ENCODE results near the gene CYP39A1.
A peak's percentile ranks its signal among the peaks of the same experiment; 100 is the strongest.

Gene CYP39A1

GRCh38 chr6:46684771-46685170 is 32.2 kb upstream of the CYP39A1 start:
- no peak overlapping the region for H3K4ac ChIP-seq (ENCODE audit: low read depth, low read length)
- H2AFZ ChIP-seq (ENCODE audit: insufficient read depth, low read length, poor library complexity) = no peak overlapping the region
- H4K12ac ChIP-seq (ENCODE audit: low read depth, low read length) = no peak overlapping the region
- H3K36me3 ChIP-seq (ENCODE audit: control insufficient read depth in 1 of 2, insufficient read depth in 2 of 2, low read length in 2 of 2) = no peaks in the 10 kb centered on the region
- no peaks in the 10 kb centered on the region for H3K9me3 ChIP-seq (ENCODE audit: insufficient read depth, low read depth, low read length)
- no peak overlapping the region for H2BK5ac ChIP-seq (ENCODE audit: low read depth, low read length, poor library complexity)
- no peak overlapping the region for H2BK120ac ChIP-seq (ENCODE audit: insufficient read depth, low read length, poor library complexity)
- no peak overlapping the region for H3K14ac ChIP-seq (ENCODE audit: low read length)
- H4K91ac ChIP-seq (ENCODE audit: low read depth, low read length) = no peak overlapping the region
- H3K23ac ChIP-seq (ENCODE audit: low read length) = no peak overlapping the region
- no peak overlapping the region for H3K4me2 ChIP-seq (ENCODE audit: low read length)
- no peak overlapping the region for H3K27ac ChIP-seq (ENCODE audit: low read depth, low read length)
- no peak overlapping the region for H2AK5ac ChIP-seq (ENCODE audit: low read length)
- H3K4me1 ChIP-seq (ENCODE audit: control insufficient read depth in 1 of 2, insufficient read depth in 2 of 2, low read length in 2 of 2) = no peaks in the 10 kb centered on the region
- H3K79me2 ChIP-seq (ENCODE audit: control insufficient read depth, insufficient read depth, low read length, poor library complexity) = no peaks in the 10 kb centered on the region
- no CpG with 5 or more reads among the region's 4 CpGs for WGBS (ENCODE audit: extremely low coverage, insufficient coverage, insufficient read length)
- H3K9ac ChIP-seq (ENCODE audit: low read length) = no peak overlapping the region
- H2BK12ac ChIP-seq (ENCODE audit: low read length) = no peak overlapping the region
- no peak overlapping the region for H3K4me3 ChIP-seq (ENCODE audit: low read depth, low read length)
- H3K79me1 ChIP-seq (ENCODE audit: low read length) = no peaks in the 10 kb centered on the region
- H3K18ac ChIP-seq (ENCODE audit: low read length) = no peak overlapping the region
- no peak overlapping the region for H4K8ac ChIP-seq (ENCODE audit: low read depth, low read length)
- DNase-seq = peak in 1 of 2 donors; percentile 70
- no peaks in the 10 kb centered on the region for H3K27me3 ChIP-seq (ENCODE audit: insufficient read depth, low read length)

GRCh38 chr6:46677314-46677654 is 24.7 kb upstream of the CYP39A1 start:
- Histone ChIP-seq H4K8ac (ENCODE audit: low read depth, low read length) (no peak overlapping the region), H4K12ac (ENCODE audit: low read depth, low read length) (no peak overlapping the region), H3K4ac (ENCODE audit: low read depth, low read length) (no peak overlapping the region), H3K79me1 (ENCODE audit: low read length) (no peaks in the 10 kb centered on the region), H3K4me3 (ENCODE audit: low read depth, low read length) (no peak overlapping the region), H3K79me2 (ENCODE audit: control insufficient read depth, insufficient read depth, low read length, poor library complexity) (no peaks in the 10 kb centered on the region), H3K4me2 (ENCODE audit: low read length) (no peak overlapping the region), H3K18ac (ENCODE audit: low read length) (no peak overlapping the region), H3K14ac (ENCODE audit: low read length) (no peak overlapping the region), H3K23ac (ENCODE audit: low read length) (no peak overlapping the region), H3K4me1 (ENCODE audit: control insufficient read depth in 1 of 2, insufficient read depth in 2 of 2, low read length in 2 of 2) (no peaks in the 10 kb centered on the region), H3K9ac (ENCODE audit: low read length) (no peak overlapping the region), H3K27me3 (ENCODE audit: insufficient read depth, low read length) (no peaks in the 10 kb centered on the region), H2AK5ac (ENCODE audit: low read length) (no peak overlapping the region), H3K36me3 (ENCODE audit: control insufficient read depth in 1 of 2, insufficient read depth in 2 of 2, low read length in 2 of 2) (no peaks in the 10 kb centered on the region), H2BK5ac (ENCODE audit: low read depth, low read length, poor library complexity) (no peak overlapping the region), H4K91ac (ENCODE audit: low read depth, low read length) (no peak overlapping the region), H3K27ac (ENCODE audit: low read depth, low read length) (no peak overlapping the region), H2BK12ac (ENCODE audit: low read length) (no peak overlapping the region), H2BK120ac (ENCODE audit: insufficient read depth, low read length, poor library complexity) (no peak overlapping the region), H2AFZ (ENCODE audit: insufficient read depth, low read length, poor library complexity) (no peak overlapping the region), H3K9me3 (ENCODE audit: insufficient read depth, low read depth, low read length) (no peaks in the 10 kb centered on the region)
- peak in 1 of 2 donors; percentile 50 for DNase-seq
- no CpG with 5 or more reads among the region's 4 CpGs for WGBS (ENCODE audit: extremely low coverage, insufficient coverage, insufficient read length)

GRCh38 chr6:46676604-46677313 is 24.1 kb upstream of the CYP39A1 start:
- Histone ChIP-seq H4K8ac (ENCODE audit: low read depth, low read length) (no peak overlapping the region), H2AK5ac (ENCODE audit: low read length) (no peak overlapping the region), H3K9me3 (ENCODE audit: insufficient read depth, low read depth, low read length) (no peaks in the 10 kb centered on the region), H3K4me2 (ENCODE audit: low read length) (no peak overlapping the region), H4K91ac (ENCODE audit: low read depth, low read length) (no peak overlapping the region), H2BK5ac (ENCODE audit: low read depth, low read length, poor library complexity) (no peak overlapping the region), H3K4me1 (ENCODE audit: control insufficient read depth in 1 of 2, insufficient read depth in 2 of 2, low read length in 2 of 2) (no peaks in the 10 kb centered on the region), H3K14ac (ENCODE audit: low read length) (no peak overlapping the region), H3K79me1 (ENCODE audit: low read length) (no peaks in the 10 kb centered on the region), H3K23ac (ENCODE audit: low read length) (no peak overlapping the region), H3K4me3 (ENCODE audit: low read depth, low read length) (no peak overlapping the region), H3K36me3 (ENCODE audit: control insufficient read depth in 1 of 2, insufficient read depth in 2 of 2, low read length in 2 of 2) (no peaks in the 10 kb centered on the region), H3K9ac (ENCODE audit: low read length) (no peak overlapping the region), H2BK120ac (ENCODE audit: insufficient read depth, low read length, poor library complexity) (no peak overlapping the region), H3K4ac (ENCODE audit: low read depth, low read length) (no peak overlapping the region), H3K27ac (ENCODE audit: low read depth, low read length) (no peak overlapping the region), H2AFZ (ENCODE audit: insufficient read depth, low read length, poor library complexity) (no peak overlapping the region), H3K27me3 (ENCODE audit: insufficient read depth, low read length) (no peaks in the 10 kb centered on the region), H3K79me2 (ENCODE audit: control insufficient read depth, insufficient read depth, low read length, poor library complexity) (no peaks in the 10 kb centered on the region), H2BK12ac (ENCODE audit: low read length) (no peak overlapping the region), H4K12ac (ENCODE audit: low read depth, low read length) (no peak overlapping the region), H3K18ac (ENCODE audit: low read length) (no peak overlapping the region)
- WGBS (ENCODE audit: extremely low coverage, insufficient coverage, insufficient read length) = no CpG with 5 or more reads among the region's 6 CpGs
- peak; percentile 46 to 72 for DNase-seq

GRCh38 chr6:46674410-46674809 is 21.8 kb upstream of the CYP39A1 start:
- H3K9me3 ChIP-seq (ENCODE audit: insufficient read depth, low read depth, low read length) = no peaks in the 10 kb centered on the region
- no peak overlapping the region for H3K4me3 ChIP-seq (ENCODE audit: low read depth, low read length)
- H4K12ac ChIP-seq (ENCODE audit: low read depth, low read length) = no peak overlapping the region
- no peaks in the 10 kb centered on the region for H3K79me2 ChIP-seq (ENCODE audit: control insufficient read depth, insufficient read depth, low read length, poor library complexity)
- no peak overlapping the region for H2AK5ac ChIP-seq (ENCODE audit: low read length)
- no peak overlapping the region for H2BK5ac ChIP-seq (ENCODE audit: low read depth, low read length, poor library complexity)
- no CpG with 5 or more reads among the region's 1 CpG for WGBS (ENCODE audit: extremely low coverage, insufficient coverage, insufficient read length)
- H3K4me1 ChIP-seq (ENCODE audit: control insufficient read depth in 1 of 2, insufficient read depth in 2 of 2, low read length in 2 of 2) = no peaks in the 10 kb centered on the region
- no peak overlapping the region for H3K14ac ChIP-seq (ENCODE audit: low read length)
- no peak overlapping the region for H2BK12ac ChIP-seq (ENCODE audit: low read length)
- no peak overlapping the region for H3K18ac ChIP-seq (ENCODE audit: low read length)
- no peak overlapping the region for H2BK120ac ChIP-seq (ENCODE audit: insufficient read depth, low read length, poor library complexity)
- no peak overlapping the region for H4K91ac ChIP-seq (ENCODE audit: low read depth, low read length)
- H3K27ac ChIP-seq (ENCODE audit: low read depth, low read length) = no peak overlapping the region
- DNase-seq = no peak
- no peaks in the 10 kb centered on the region for H3K36me3 ChIP-seq (ENCODE audit: control insufficient read depth in 1 of 2, insufficient read depth in 2 of 2, low read length in 2 of 2)
- H3K4ac ChIP-seq (ENCODE audit: low read depth, low read length) = no peak overlapping the region
- H2AFZ ChIP-seq (ENCODE audit: insufficient read depth, low read length, poor library complexity) = no peak overlapping the region
- no peak overlapping the region for H3K4me2 ChIP-seq (ENCODE audit: low read length)
- H3K23ac ChIP-seq (ENCODE audit: low read length) = no peak overlapping the region
- H3K79me1 ChIP-seq (ENCODE audit: low read length) = no peaks in the 10 kb centered on the region
- H3K27me3 ChIP-seq (ENCODE audit: insufficient read depth, low read length) = no peaks in the 10 kb centered on the region
- no peak overlapping the region for H3K9ac ChIP-seq (ENCODE audit: low read length)
- H4K8ac ChIP-seq (ENCODE audit: low read depth, low read length) = no peak overlapping the region
